Measurements from ENCODE around the gene CENPA.
"Not testable (repeated sequence)": the region's sequence is repeated elsewhere in the genome, so short reads cannot be mapped to it uniquely, and the experiment has no call there.

The CENPA gene

GRCh38 chr2:26745609-26746327 is 40.1 kb upstream of the CENPA start:
- peak; percentile 57 for DNase-seq (ENCODE audit: insufficient read length, low spot score)

GRCh38 chr2:26746934-26747333 is 38.9 kb upstream of the CENPA start:
- DNase-seq (ENCODE audit: insufficient read length, low spot score) (no peak), FAIRE-seq (no peak)
- no peak for TF ChIP-seq TAF1 (IDR thresholded peaks at IDR 0.05; ENCODE audit: low read depth, low read length)
- no peak for TF ChIP-seq POLR2AphosphoS5 (IDR thresholded peaks at IDR 0.05; ENCODE audit: low read depth, low read length)
- no peak for TF ChIP-seq POLR2A (IDR thresholded peaks at IDR 0.05; ENCODE audit: low read depth, low read length)
- TF ChIP-seq POU2F2 (IDR thresholded peaks at IDR 0.05; ENCODE audit: low read depth, low read length) = no peak
- no peak for TF ChIP-seq SPI1 (IDR thresholded peaks at IDR 0.05; ENCODE audit: low read depth, low read length)
- no peak for TF ChIP-seq PAX5 (IDR thresholded peaks at IDR 0.05; ENCODE audit: insufficient read depth, low read length, severe bottlenecking)

More at GRCh38 chr2:26745609-26746327, 40.1 kb upstream of the CENPA start:
- TF ChIP-seq TAF1 (IDR thresholded peaks at IDR 0.05; ENCODE audit: low read depth, low read length) (no peak), POLR2A (IDR thresholded peaks at IDR 0.05; ENCODE audit: low read depth, low read length) (no peak), PAX5 (IDR thresholded peaks at IDR 0.05; ENCODE audit: insufficient read depth, low read length, severe bottlenecking) (no peak), POU2F2 (IDR thresholded peaks at IDR 0.05; ENCODE audit: low read depth, low read length) (no peak), SPI1 (IDR thresholded peaks at IDR 0.05; ENCODE audit: low read depth, low read length) (no peak), POLR2AphosphoS5 (IDR thresholded peaks at IDR 0.05; ENCODE audit: low read depth, low read length) (no peak)
- FAIRE-seq = peak; percentile 63

- not testable (repeated sequence) for DNase-seq (ENCODE audit: insufficient read length, low spot score); FAIRE-seq
Measured at GRCh38 chr2:26749787-26750420, 36.0 kb upstream of the CENPA start.

- not testable (repeated sequence) for FAIRE-seq; DNase-seq (ENCODE audit: insufficient read length, low spot score)
Measured at GRCh38 chr2:26750467-26750866, 35.4 kb upstream of the CENPA start.

GRCh38 chr2:26752656-26753055 is 33.2 kb upstream of the CENPA start:
- no peak for TF ChIP-seq POLR2A (IDR thresholded peaks at IDR 0.05; ENCODE audit: low read depth, low read length)
- TF ChIP-seq PAX5 (IDR thresholded peaks at IDR 0.05; ENCODE audit: insufficient read depth, low read length, severe bottlenecking) = no peak
- no peak for FAIRE-seq
- DNase-seq (ENCODE audit: insufficient read length, low spot score) = no peak

- no peak for TF ChIP-seq POLR2AphosphoS5 (IDR thresholded peaks at IDR 0.05; ENCODE audit: low read depth, low read length)
- no peak for TF ChIP-seq TAF1 (IDR thresholded peaks at IDR 0.05; ENCODE audit: low read depth, low read length)
- no peak for TF ChIP-seq PAX5 (IDR thresholded peaks at IDR 0.05; ENCODE audit: insufficient read depth, low read length, severe bottlenecking)
- no peak for TF ChIP-seq POLR2A (IDR thresholded peaks at IDR 0.05; ENCODE audit: low read depth, low read length)
- no peak for TF ChIP-seq SPI1 (IDR thresholded peaks at IDR 0.05; ENCODE audit: low read depth, low read length)
- no peak for TF ChIP-seq POU2F2 (IDR thresholded peaks at IDR 0.05; ENCODE audit: low read depth, low read length)
- FAIRE-seq (no peak), DNase-seq (ENCODE audit: insufficient read length, low spot score) (no peak)
Measured at GRCh38 chr2:26754539-26754938, 31.3 kb upstream of the CENPA start.

GRCh38 chr2:26754972-26755670 is 30.7 kb upstream of the CENPA start:
- DNase-seq (ENCODE audit: insufficient read length, low spot score) = no peak
- no peak for FAIRE-seq
- TF ChIP-seq PAX5 (IDR thresholded peaks at IDR 0.05; ENCODE audit: insufficient read depth, low read length, severe bottlenecking) = no peak
- TF ChIP-seq SPI1 (IDR thresholded peaks at IDR 0.05; ENCODE audit: low read depth, low read length) = no peak
- TF ChIP-seq POLR2A (IDR thresholded peaks at IDR 0.05; ENCODE audit: low read depth, low read length) = no peak
- no peak for TF ChIP-seq POLR2AphosphoS5 (IDR thresholded peaks at IDR 0.05; ENCODE audit: low read depth, low read length)
- no peak for TF ChIP-seq POU2F2 (IDR thresholded peaks at IDR 0.05; ENCODE audit: low read depth, low read length)
- no peak for TF ChIP-seq TAF1 (IDR thresholded peaks at IDR 0.05; ENCODE audit: low read depth, low read length)

GRCh38 chr2:26756337-26756736 is 29.5 kb upstream of the CENPA start:
- no peak for FAIRE-seq
- no peak for DNase-seq (ENCODE audit: insufficient read length, low spot score)

GRCh38 chr2:26757873-26758789 is 27.7 kb upstream of the CENPA start:
- FAIRE-seq (no peak), DNase-seq (ENCODE audit: insufficient read length, low spot score) (no peak)
- TF ChIP-seq SPI1 (IDR thresholded peaks at IDR 0.05; ENCODE audit: low read depth, low read length) (no peak), TAF1 (IDR thresholded peaks at IDR 0.05; ENCODE audit: low read depth, low read length) (no peak), POU2F2 (IDR thresholded peaks at IDR 0.05; ENCODE audit: low read depth, low read length) (no peak), POLR2AphosphoS5 (IDR thresholded peaks at IDR 0.05; ENCODE audit: low read depth, low read length) (no peak), PAX5 (IDR thresholded peaks at IDR 0.05; ENCODE audit: insufficient read depth, low read length, severe bottlenecking) (no peak), POLR2A (IDR thresholded peaks at IDR 0.05; ENCODE audit: low read depth, low read length) (no peak)

More at GRCh38 chr2:26756337-26756736, 29.5 kb upstream of the CENPA start:
- TF ChIP-seq POLR2AphosphoS5 (IDR thresholded peaks at IDR 0.05; ENCODE audit: low read depth, low read length) = no peak
- TF ChIP-seq POU2F2 (IDR thresholded peaks at IDR 0.05; ENCODE audit: low read depth, low read length) = no peak
- no peak for TF ChIP-seq PAX5 (IDR thresholded peaks at IDR 0.05; ENCODE audit: insufficient read depth, low read length, severe bottlenecking)
